SK-N-SH (cell line): ENCODE measurements around the gene LONRF3. TPM values are rescaled to one million over a fixed set of nuclear protein-coding genes. Genes with fewer than 3 reads are reported as not detected.

Experiments
- CTCF ChIA-PET: fragments of 300-600, 350-600 bp; formaldehyde crosslinking; extraction: SDS; loops from one replicate; lab custom pipeline; 2021; lab: Yijun Ruan, JAX
- POLR2A ChIA-PET: fragments of 350-600 bp; sonication (Branson Sonifier 250); formaldehyde crosslinking; extraction: SDS; loops from one replicate; lab custom pipeline; 2020; ENCODE audit warnings: antibody characterized with exemption, inconsistent platforms; lab: Yijun Ruan, JAX
- DNase-seq: peaks from one replicate; pipeline ENCODE4 v3.0.0; 2012
- H2AFZ ChIP-seq: fragments of 200-600 bp; sonication (generic); 2 replicates; pipeline ENCODE4 v1.8.1; 2016; ENCODE audit warnings: antibody characterized with exemption, mild to moderate bottlenecking, low read depth
- H3F3A ChIP-seq: fragments of 200-600 bp; sonication (generic); replicated peaks from 2 replicates; pipeline ENCODE3; 2016; ENCODE audit warnings: antibody characterized with exemption, mild to moderate bottlenecking; ENCODE audit not compliant: insufficient read depth
- H3K27ac ChIP-seq, 2 experiments: fragments of 200-500 bp in 1 of 2; fragments of 200-600 bp in 1 of 2; sonication (Bioruptor generic) in 1 of 2; sonication (generic), shearing (Covaris generic) in 1 of 2; 2 replicates each; pipeline versions ENCODE4 v1.5.1 to v1.6.1; 2014 to 2016; ENCODE audit warnings: low read depth in 2 of 2, inconsistent platforms in 1 of 2, low read length in 1 of 2, mild to moderate bottlenecking in 1 of 2, mixed read lengths in 1 of 2
- H3K27me3 ChIP-seq: fragments of 200-600 bp; sonication (generic), shearing (Covaris generic); 2 replicates; pipeline ENCODE4 v1.6.1; 2016; ENCODE audit warnings: mixed run types; ENCODE audit not compliant: insufficient read depth
- H3K36me3 ChIP-seq, 2 experiments: fragments of 200-500 bp in 1 of 2; fragments of 200-600 bp in 1 of 2; sonication (Bioruptor generic) in 1 of 2; sonication (generic) in 1 of 2; replicated peaks in 1 of 2; 2 replicates each; pipeline versions ENCODE3 to v1.5.1; 2014 to 2016; ENCODE audit warnings: low read length in 1 of 2, mild to moderate bottlenecking in 1 of 2; ENCODE audit not compliant: insufficient read depth in 2 of 2, control insufficient read depth in 1 of 2
- H3K4me1 ChIP-seq, 2 experiments: fragments of 200-500 bp in 1 of 2; fragments of 200-600 bp in 1 of 2; sonication (Bioruptor generic) in 1 of 2; sonication (generic), shearing (Covaris generic) in 1 of 2; 2 replicates each; pipeline versions ENCODE4 v1.5.1 to v1.6.1; 2014 to 2016; ENCODE audit warnings: low read depth in 1 of 2, low read length in 1 of 2, mixed run types in 1 of 2; ENCODE audit not compliant: insufficient read depth in 2 of 2, control insufficient read depth in 1 of 2
- H3K4me2 ChIP-seq: fragments of 200-600 bp; sonication (generic), shearing (Covaris generic); 2 replicates; pipeline ENCODE4 v1.6.1; 2017; ENCODE audit warnings: mixed run types
- H3K4me3 ChIP-seq, 2 experiments: fragments of 200-500 bp in 1 of 2; fragments of 200-600 bp in 1 of 2; sonication (Bioruptor generic) in 1 of 2; sonication (generic), shearing (Covaris generic) in 1 of 2; 2 replicates each; pipeline versions ENCODE4 v1.5.1 to v1.8.1; 2014 to 2016; ENCODE audit warnings: low read depth in 2 of 2, inconsistent platforms in 1 of 2, low read length in 1 of 2, mild to moderate bottlenecking in 1 of 2, mixed read lengths in 1 of 2, moderate library complexity in 1 of 2
- H3K79me2 ChIP-seq: fragments of 200-600 bp; sonication (generic); 2 replicates; pipeline ENCODE4 v1.8.1; 2017; ENCODE audit warnings: mild to moderate bottlenecking; ENCODE audit not compliant: insufficient read depth
- H3K9ac ChIP-seq: fragments of 200-600 bp; sonication (generic); 2 replicates; pipeline ENCODE4 v1.6.1; 2017; ENCODE audit warnings: mixed run types
- H3K9me2 ChIP-seq: fragments of 200-600 bp; sonication (generic); 2 replicates; pipeline ENCODE4 v1.6.1; 2017; ENCODE audit warnings: mixed run types
- H3K9me3 ChIP-seq: fragments of 200-600 bp; sonication (generic); 2 replicates; pipeline ENCODE4 v1.6.1; 2017; ENCODE audit warnings: mixed run types, mild to moderate bottlenecking, moderate library complexity
- H4K20me1 ChIP-seq: fragments of 200-600 bp; sonication (generic); 2 replicates; pipeline ENCODE4 v1.6.1; 2017; ENCODE audit warnings: mild to moderate bottlenecking, mixed run types; ENCODE audit not compliant: insufficient read depth
- FOSL2 ChIP-seq: IDR thresholded peaks from 2 replicates; pipeline ENCODE4 v1.4.0; 2012; ENCODE audit warnings: low read depth, mild to moderate bottlenecking, moderate library complexity, borderline replicate concordance
- FOXJ3 ChIP-seq: sonication (generic); formaldehyde crosslinking; IDR thresholded peaks from 2 replicates; pipeline ENCODE4 v1.5.1; 2020; ENCODE audit warnings: mild to moderate bottlenecking, missing genetic modification reagents
- JUND ChIP-seq: IDR thresholded peaks from 2 replicates; pipeline ENCODE4 v1.4.0; 2012
- NRF1 ChIP-seq: IDR thresholded peaks from 2 replicates; pipeline ENCODE4 v1.6.1; 2012; ENCODE audit warnings: low read depth, mild to moderate bottlenecking, low read length
- RAD21 ChIP-seq: IDR thresholded peaks from 2 replicates; pipeline ENCODE4 v1.6.1; 2012; ENCODE audit warnings: mild to moderate bottlenecking, low read length
- SMC3 ChIP-seq: IDR thresholded peaks from 2 replicates; pipeline ENCODE4 v1.6.1; 2012; ENCODE audit warnings: low read depth, low read length, improper control_type of control experiment
- TEAD4 ChIP-seq: IDR thresholded peaks from 2 replicates; pipeline ENCODE4 v1.4.0; 2012; ENCODE audit warnings: mild to moderate bottlenecking, borderline replicate concordance; ENCODE audit not compliant: insufficient read depth
- WGBS: methylation state at CpG from one replicate; pipeline ENCODE4 v1.1.6; 2017; ENCODE audit warnings: low lambda C conversion rate; 5-methylcytosine and 5-hydroxymethylcytosine counted together
- polyA plus RNA-seq, 3 experiments: library from polyadenylated mRNA; depleted of rRNA; stranded (reverse); fragments of >200 nt; gene quantifications; 2 replicates each; pipeline ENCODE4 v1.2.3, GENCODE V29; 2012
- TF ChIP-seq, protein P1 (sequence below): IDR thresholded peaks from 2 replicates; pipeline ENCODE4 v1.4.0; 2012; ENCODE audit warnings: low read depth, borderline replicate concordance
- TF ChIP-seq, protein P2 (sequence below): fragments of 200-600 bp; sonication (generic); IDR thresholded peaks from 2 replicates; pipeline ENCODE4 v1.6.1; 2017; ENCODE audit warnings: antibody characterized with exemption, mild to moderate bottlenecking, moderate library complexity
- TF ChIP-seq, protein P3 (sequence below): IDR thresholded peaks from 2 replicates; pipeline ENCODE4 v1.6.1; 2012; ENCODE audit warnings: mild to moderate bottlenecking, low read depth, low read length, moderate library complexity
- TF ChIP-seq, protein P4 (sequence below): IDR thresholded peaks from 2 replicates; pipeline ENCODE4 v1.4.0; 2012; ENCODE audit warnings: low read depth, borderline replicate concordance

The LONRF3 gene
- polyA plus RNA-seq, 1 of the 3 experiments (the other 2 are of a cell fraction), result 0.07 TPM

DNA sequence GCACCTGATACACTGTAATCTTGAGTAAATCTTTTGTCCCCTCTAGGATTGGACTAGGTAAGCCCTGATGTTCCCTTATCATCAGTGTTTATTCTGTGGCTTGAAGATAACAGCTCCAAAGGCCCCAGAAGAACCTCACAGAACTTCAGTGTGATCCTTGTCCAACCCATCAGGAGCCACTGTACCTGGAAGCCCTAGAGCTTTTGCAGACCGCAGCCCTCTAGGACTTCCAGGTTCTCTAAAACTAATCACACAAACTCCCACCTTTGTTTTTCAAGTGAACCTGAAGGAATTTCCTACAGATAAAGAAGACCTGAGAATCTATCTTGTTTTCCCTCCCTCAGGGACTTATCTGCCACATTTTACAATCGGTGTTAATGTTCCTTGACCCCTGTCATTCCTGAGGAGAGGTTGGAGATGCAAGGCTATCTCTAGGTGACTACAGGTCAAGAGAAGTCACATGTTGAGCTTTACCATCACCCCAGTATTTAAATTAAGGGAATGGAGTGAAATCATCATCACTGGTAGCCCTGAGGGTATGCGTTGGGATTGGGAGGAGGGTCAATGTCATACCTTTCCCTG lies 32.9 kb downstream of the LONRF3 start (continued):
- TF ChIP-seq, protein P1, sequence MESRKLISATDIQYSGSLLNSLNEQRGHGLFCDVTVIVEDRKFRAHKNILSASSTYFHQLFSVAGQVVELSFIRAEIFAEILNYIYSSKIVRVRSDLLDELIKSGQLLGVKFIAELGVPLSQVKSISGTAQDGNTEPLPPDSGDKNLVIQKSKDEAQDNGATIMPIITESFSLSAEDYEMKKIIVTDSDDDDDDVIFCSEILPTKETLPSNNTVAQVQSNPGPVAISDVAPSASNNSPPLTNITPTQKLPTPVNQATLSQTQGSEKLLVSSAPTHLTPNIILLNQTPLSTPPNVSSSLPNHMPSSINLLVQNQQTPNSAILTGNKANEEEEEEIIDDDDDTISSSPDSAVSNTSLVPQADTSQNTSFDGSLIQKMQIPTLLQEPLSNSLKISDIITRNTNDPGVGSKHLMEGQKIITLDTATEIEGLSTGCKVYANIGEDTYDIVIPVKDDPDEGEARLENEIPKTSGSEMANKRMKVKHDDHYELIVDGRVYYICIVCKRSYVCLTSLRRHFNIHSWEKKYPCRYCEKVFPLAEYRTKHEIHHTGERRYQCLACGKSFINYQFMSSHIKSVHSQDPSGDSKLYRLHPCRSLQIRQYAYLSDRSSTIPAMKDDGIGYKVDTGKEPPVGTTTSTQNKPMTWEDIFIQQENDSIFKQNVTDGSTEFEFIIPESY, result no peak
- TF ChIP-seq TEAD4, result no peak
- no peak for TF ChIP-seq NRF1
- TF ChIP-seq FOSL2, result no peak
- TF ChIP-seq FOXJ3 (CRISPR knock-in tag), result no peak

DNA sequence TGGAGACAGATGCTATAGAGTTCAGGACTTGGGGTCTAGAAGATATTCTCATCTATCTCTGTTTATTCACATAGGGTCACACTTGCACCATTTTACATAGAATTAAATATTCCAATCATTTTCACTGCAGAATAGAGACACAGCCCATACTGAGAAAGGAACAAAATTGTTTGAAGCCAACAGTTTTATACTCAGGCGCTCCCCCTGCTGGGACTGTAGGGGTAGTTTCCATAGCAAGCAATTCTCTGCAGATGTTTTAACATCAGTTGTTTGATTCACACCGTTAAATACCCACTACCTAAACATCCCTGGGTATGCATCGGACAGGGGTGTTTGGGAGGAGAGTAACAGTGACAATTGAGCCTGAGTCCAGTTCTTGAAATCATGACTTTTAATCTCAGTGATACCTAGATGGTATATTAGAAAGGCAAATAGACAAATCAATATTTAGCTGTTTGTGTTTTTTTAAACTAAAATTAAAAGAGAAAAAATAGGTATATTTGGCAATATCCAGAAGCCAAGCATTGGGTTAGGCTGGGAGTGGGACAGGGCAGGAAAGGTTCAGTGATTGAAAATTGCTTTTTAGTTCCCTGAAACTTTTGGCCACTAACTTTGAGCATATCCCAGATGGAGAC lies 33.8 kb downstream of the LONRF3 start:
- Histone ChIP-seq H3K36me3 (no peaks in the 10 kb centered on the region), H3K9me3 (no peaks in the 10 kb centered on the region), H3K9ac (no peak overlapping the region), H3K4me1 (no peaks in the 10 kb centered on the region), H3K27me3 (peaks cover 3% of the 10 kb centered on the region; the same call in 1 of the 2 replicates), H3K27ac (no peak overlapping the region), H3K9me2 (no peaks in the 10 kb centered on the region), H4K20me1 (no peaks in the 10 kb centered on the region), H3K79me2 (no peaks in the 10 kb centered on the region), H3K4me2 (no peak overlapping the region), H3F3A (no peaks in the 10 kb centered on the region), H2AFZ (no peak overlapping the region), H3K4me3 (no peak overlapping the region)
- CTCF ChIA-PET, result interaction anchor here (0.6 to 3.4 kb wide), 14 partner anchors 9 to 663 kb away, joined by 3 to 11 read pairs (median 3); no protein-coding TSS in a partner anchor
- POLR2A ChIA-PET, result no interaction called here
- 4% methylated on average over 3 of the region's 3 CpGs for WGBS
- peak; percentile 43 for DNase-seq
- TF ChIP-seq, protein P2, sequence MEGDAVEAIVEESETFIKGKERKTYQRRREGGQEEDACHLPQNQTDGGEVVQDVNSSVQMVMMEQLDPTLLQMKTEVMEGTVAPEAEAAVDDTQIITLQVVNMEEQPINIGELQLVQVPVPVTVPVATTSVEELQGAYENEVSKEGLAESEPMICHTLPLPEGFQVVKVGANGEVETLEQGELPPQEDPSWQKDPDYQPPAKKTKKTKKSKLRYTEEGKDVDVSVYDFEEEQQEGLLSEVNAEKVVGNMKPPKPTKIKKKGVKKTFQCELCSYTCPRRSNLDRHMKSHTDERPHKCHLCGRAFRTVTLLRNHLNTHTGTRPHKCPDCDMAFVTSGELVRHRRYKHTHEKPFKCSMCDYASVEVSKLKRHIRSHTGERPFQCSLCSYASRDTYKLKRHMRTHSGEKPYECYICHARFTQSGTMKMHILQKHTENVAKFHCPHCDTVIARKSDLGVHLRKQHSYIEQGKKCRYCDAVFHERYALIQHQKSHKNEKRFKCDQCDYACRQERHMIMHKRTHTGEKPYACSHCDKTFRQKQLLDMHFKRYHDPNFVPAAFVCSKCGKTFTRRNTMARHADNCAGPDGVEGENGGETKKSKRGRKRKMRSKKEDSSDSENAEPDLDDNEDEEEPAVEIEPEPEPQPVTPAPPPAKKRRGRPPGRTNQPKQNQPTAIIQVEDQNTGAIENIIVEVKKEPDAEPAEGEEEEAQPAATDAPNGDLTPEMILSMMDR, result peak; percentile 80
- TF ChIP-seq SMC3 (peak; percentile 36; the same call in 1 of the 2 replicates), RAD21 (peak; percentile 46), JUND (no peak)
- TF ChIP-seq, protein P3, sequence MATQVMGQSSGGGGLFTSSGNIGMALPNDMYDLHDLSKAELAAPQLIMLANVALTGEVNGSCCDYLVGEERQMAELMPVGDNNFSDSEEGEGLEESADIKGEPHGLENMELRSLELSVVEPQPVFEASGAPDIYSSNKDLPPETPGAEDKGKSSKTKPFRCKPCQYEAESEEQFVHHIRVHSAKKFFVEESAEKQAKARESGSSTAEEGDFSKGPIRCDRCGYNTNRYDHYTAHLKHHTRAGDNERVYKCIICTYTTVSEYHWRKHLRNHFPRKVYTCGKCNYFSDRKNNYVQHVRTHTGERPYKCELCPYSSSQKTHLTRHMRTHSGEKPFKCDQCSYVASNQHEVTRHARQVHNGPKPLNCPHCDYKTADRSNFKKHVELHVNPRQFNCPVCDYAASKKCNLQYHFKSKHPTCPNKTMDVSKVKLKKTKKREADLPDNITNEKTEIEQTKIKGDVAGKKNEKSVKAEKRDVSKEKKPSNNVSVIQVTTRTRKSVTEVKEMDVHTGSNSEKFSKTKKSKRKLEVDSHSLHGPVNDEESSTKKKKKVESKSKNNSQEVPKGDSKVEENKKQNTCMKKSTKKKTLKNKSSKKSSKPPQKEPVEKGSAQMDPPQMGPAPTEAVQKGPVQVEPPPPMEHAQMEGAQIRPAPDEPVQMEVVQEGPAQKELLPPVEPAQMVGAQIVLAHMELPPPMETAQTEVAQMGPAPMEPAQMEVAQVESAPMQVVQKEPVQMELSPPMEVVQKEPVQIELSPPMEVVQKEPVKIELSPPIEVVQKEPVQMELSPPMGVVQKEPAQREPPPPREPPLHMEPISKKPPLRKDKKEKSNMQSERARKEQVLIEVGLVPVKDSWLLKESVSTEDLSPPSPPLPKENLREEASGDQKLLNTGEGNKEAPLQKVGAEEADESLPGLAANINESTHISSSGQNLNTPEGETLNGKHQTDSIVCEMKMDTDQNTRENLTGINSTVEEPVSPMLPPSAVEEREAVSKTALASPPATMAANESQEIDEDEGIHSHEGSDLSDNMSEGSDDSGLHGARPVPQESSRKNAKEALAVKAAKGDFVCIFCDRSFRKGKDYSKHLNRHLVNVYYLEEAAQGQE, result no peak
- TF ChIP-seq, protein P4, sequence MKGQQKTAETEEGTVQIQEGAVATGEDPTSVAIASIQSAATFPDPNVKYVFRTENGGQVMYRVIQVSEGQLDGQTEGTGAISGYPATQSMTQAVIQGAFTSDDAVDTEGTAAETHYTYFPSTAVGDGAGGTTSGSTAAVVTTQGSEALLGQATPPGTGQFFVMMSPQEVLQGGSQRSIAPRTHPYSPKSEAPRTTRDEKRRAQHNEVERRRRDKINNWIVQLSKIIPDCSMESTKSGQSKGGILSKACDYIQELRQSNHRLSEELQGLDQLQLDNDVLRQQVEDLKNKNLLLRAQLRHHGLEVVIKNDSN, result no peak
